ENCODE data around the gene DMRT1.

DNA sequence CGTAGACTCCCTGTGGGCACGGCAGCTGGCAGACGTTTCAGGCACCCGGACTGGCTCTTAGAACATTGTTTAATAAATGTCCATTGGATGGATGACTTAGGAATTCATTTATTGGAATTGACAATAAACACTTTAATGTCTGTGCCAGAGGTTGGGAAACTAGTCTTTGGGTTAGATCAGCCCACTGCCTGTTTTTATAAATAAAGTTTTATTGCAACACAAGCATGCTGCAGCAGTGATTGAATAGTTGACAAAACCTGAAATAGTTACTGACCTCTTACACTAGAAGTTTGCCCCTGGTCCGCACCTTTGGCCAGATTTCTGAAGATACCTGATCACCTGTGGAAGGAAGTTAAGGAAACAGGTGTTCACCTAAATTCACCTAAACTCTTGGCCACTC is 51.6 kb downstream of the DMRT1 start:
- TF ChIP-seq GATA2 (IDR thresholded peaks at IDR 0.05; ENCODE audit: low read depth, low read length): no peak
- TF ChIP-seq GATA3 (IDR thresholded peaks at IDR 0.05; ENCODE audit: low read depth, low read length): no peak

Measured in SH-SY5Y (cell line).